Activated CD8-positive, alpha-beta memory T cell treated with anti-CD3 and anti-CD28 coated beads, Interleukin-2, amount 10 ng/mL, durations not matched to agents 7 days and 5 days (primary cell): ENCODE measurements around the gene MINPP1. TPM values are rescaled to one million over a fixed set of nuclear protein-coding genes. Genes with fewer than 3 reads are reported as not detected.
"Not testable (repeated sequence)": the region's sequence is repeated elsewhere in the genome, so short reads cannot be mapped to it uniquely, and the experiment has no call there.

Experiments
- ATAC-seq: fragments of 150-1000 bp; cut with Tn5 transposase; one replicate; pipeline ENCODE4 v1.10.0; 2021; ENCODE audit warnings: moderate library complexity
- CTCF ChIA-PET: fragments of 350-600 bp; sonication (Branson Sonifier 250); formaldehyde crosslinking; loops from one replicate; lab custom pipeline; 2021; ENCODE audit warnings: antibody characterized with exemption; lab: Charles Lee
- DNase-seq: peaks from one replicate; pipeline ENCODE4 v3.0.0-alpha.2; 2020
- H3K27ac Mint-ChIP-seq: one replicate; pipeline ENCODE4 v1.8.0; 2021; ENCODE audit warnings: mild to moderate bottlenecking, mixed read lengths
- H3K27me3 Mint-ChIP-seq: one replicate; pipeline ENCODE4 v1.8.0; 2021; ENCODE audit warnings: mixed read lengths
- H3K36me3 Mint-ChIP-seq: one replicate; pipeline ENCODE4 v1.8.0; 2021; ENCODE audit warnings: mild to moderate bottlenecking, mixed read lengths
- H3K4me1 Mint-ChIP-seq: one replicate; pipeline ENCODE4 v1.8.0; 2021; ENCODE audit warnings: mixed read lengths
- H3K4me3 Mint-ChIP-seq: one replicate; pipeline ENCODE4 v1.8.0; 2021; ENCODE audit warnings: mild to moderate bottlenecking, moderate library complexity, mixed read lengths
- H3K9me3 Mint-ChIP-seq: one replicate; pipeline ENCODE4 v1.8.0; 2022; ENCODE audit warnings: low read depth, mixed read lengths
- total RNA-seq, 2 experiments: library from RNA; stranded (reverse); gene quantifications; one replicate each; pipeline ENCODE4 v1.2.3, GENCODE V29; 2021

The MINPP1 gene, protein sequence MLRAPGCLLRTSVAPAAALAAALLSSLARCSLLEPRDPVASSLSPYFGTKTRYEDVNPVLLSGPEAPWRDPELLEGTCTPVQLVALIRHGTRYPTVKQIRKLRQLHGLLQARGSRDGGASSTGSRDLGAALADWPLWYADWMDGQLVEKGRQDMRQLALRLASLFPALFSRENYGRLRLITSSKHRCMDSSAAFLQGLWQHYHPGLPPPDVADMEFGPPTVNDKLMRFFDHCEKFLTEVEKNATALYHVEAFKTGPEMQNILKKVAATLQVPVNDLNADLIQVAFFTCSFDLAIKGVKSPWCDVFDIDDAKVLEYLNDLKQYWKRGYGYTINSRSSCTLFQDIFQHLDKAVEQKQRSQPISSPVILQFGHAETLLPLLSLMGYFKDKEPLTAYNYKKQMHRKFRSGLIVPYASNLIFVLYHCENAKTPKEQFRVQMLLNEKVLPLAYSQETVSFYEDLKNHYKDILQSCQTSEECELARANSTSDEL
- 10 to 100 TPM in 1 of 2 experiments, 1 to 10 TPM in 1; 8.0 to 12.1 TPM for total RNA-seq

DNA sequence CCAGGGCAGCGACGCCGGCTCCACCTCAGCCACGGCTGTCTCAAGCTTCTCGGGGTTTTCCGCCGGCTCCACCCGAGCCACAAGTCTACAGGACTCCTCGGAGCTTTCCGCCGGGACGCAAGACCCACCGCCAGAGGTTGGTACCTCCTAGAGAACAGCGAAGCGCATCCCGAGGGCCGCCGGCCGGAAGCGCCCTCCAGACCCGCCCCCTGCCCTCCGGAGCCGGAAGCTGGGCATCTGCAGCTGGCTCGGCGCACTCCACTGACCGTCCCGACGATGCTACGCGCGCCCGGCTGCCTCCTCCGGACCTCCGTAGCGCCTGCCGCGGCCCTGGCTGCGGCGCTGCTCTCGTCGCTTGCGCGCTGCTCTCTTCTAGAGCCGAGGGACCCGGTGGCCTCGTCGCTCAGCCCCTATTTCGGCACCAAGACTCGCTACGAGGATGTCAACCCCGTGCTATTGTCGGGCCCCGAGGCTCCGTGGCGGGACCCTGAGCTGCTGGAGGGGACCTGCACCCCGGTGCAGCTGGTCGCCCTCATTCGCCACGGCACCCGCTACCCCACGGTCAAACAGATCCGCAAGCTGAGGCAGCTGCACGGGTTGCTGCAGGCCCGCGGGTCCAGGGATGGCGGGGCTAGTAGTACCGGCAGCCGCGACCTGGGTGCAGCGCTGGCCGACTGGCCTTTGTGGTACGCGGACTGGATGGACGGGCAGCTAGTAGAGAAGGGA lies at the start of gene MINPP1:
MINPP1 (plus strand) TSS at position 254 of the 726 bp plus-strand sequence; CDS start at position 277, 23 bp downstream.
- peaks cover 27% of the 10 kb centered on the region for H3K4me1 Mint-ChIP-seq
- H3K4me3 Mint-ChIP-seq = peak within 1 kb of the TSS; percentile 88
- peak; percentile 83 for DNase-seq
- H3K9me3 Mint-ChIP-seq = no peaks in the 10 kb centered on the region
- ATAC-seq = peak; percentile 92
- peaks cover 5% of the 10 kb centered on the region for H3K27me3 Mint-ChIP-seq
- peaks cover 14% of the 10 kb centered on the region for H3K36me3 Mint-ChIP-seq
- CTCF ChIA-PET = interaction anchor here (0.9 to 2.3 kb wide), 4 partner anchors 12 to 268 kb away, joined by 3 to 8 read pairs (median 5); no protein-coding TSS in a partner anchor
- peak within 1 kb of the TSS; percentile 79 for H3K27ac Mint-ChIP-seq

DNA sequence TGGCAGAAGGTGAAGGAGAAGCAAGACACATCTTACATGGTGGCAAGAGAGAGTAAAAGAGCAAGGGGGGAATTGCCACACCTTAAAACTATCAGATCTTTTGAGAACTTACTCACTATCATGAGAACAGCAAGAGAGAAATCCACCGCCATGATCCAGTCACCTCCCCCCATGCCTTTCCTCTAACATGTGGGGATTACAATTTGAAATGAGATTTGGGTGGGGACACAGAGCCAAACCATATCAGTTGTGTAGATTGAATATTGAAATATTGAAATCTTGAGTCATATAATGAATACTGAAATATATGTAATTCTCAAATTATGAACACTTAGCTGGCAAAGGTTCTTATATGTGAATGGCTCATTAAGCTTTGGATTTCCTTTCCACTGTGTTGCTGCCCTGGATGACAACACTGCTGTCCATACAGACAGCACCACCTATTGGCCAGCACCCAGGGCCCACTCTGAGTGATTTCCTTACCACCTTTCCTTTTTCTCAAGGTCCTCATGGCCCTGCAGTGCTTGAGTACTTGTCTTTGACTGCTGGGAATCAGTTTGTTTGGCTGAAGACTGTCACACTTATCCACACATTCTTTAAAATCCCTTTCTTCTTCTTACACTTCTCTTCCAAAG lies 48.0 kb upstream of the MINPP1 start:
- H3K9me3 Mint-ChIP-seq, H3K4me3 Mint-ChIP-seq, H3K27me3 Mint-ChIP-seq, DNase-seq, CTCF ChIA-PET, H3K4me1 Mint-ChIP-seq, H3K36me3 Mint-ChIP-seq, H3K27ac Mint-ChIP-seq: not testable (repeated sequence)
- ATAC-seq = peak; percentile 60

DNA sequence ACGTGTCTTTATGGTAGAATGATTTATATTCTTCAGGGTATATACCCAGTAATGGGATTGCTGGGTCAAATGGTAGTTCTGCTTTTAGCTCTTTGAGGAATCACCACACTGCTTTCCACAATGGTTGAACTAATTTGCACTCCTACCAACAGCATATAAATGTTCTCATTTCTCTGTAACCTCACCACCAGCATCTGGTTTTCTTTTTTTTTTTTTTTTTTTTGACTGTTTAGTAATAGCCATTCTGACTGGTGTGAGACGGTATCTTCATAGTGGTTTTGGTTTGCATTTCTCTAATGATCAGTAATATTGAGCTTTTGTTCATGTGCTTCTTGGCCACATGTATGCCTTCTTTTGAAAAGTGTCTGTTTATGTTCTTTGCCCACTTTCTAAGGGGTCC lies 42.9 kb upstream of the MINPP1 start:
- H3K27ac Mint-ChIP-seq, H3K9me3 Mint-ChIP-seq, H3K27me3 Mint-ChIP-seq, CTCF ChIA-PET, DNase-seq, H3K4me3 Mint-ChIP-seq, ATAC-seq, H3K36me3 Mint-ChIP-seq, H3K4me1 Mint-ChIP-seq: not testable (repeated sequence)

DNA sequence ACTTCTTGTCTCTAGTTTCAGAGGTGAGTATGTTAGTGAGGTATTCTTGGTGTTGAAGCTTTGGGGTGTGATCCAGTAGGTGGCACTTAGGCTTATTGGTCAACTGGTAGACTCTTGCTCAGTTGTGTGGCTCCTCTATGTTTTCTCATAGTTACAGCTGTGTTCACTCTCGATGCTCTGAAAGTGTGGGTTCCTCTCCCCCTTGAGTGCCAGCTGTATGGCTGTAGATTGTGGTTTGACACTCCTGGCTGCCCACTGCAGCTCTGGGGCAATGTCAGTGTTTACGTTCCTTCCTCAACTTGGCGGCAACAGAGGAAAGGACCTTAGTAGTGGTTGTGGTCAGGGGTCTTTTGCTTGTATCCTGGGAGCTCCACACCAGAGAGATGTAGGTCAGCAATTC lies 37.8 kb upstream of the MINPP1 start:
- H3K36me3 Mint-ChIP-seq, H3K4me3 Mint-ChIP-seq, H3K9me3 Mint-ChIP-seq, ATAC-seq, CTCF ChIA-PET, H3K27ac Mint-ChIP-seq, DNase-seq, H3K4me1 Mint-ChIP-seq, H3K27me3 Mint-ChIP-seq: not testable (repeated sequence)

DNA sequence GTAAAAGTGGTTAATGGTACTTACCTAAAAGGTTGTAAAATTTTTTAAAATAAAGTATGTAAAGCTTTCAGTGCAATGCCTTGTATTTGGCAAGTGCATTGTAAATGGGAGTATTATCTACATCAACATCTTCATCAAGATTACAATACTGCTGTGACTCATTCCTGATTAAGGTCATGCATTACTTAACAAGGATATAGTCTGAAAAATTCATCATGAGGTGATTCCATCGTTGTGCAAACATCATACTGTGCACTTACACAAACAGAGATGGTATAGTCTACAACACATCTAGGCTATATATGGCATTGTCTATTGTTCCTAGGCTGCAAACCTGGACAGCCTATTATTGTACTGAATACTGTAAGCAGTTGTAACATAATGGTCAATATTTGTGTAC lies 16.0 kb upstream of the MINPP1 start:
- CTCF ChIA-PET, H3K4me3 Mint-ChIP-seq, H3K27me3 Mint-ChIP-seq, H3K9me3 Mint-ChIP-seq, H3K36me3 Mint-ChIP-seq, DNase-seq, ATAC-seq, H3K27ac Mint-ChIP-seq, H3K4me1 Mint-ChIP-seq: not testable (repeated sequence)

DNA sequence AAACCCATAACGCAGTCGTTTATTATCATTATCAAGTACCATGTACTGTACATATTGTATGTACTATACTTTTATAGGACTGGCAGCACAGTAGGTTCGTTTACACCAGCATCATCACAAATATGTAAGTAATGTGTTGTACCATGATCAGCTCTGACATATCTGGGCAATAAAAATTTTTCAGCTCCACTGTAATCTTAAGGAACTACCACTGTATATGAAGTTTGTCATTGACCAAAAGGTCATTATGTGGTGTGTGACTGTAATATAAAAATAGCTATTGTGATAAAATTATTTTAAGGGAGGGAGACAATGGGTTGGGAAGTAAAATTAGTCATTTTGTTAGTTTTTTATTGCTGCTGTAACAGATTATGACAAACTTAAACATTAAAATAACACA lies 14.4 kb upstream of the MINPP1 start:
- ATAC-seq, DNase-seq, H3K27ac Mint-ChIP-seq, H3K9me3 Mint-ChIP-seq, CTCF ChIA-PET, H3K36me3 Mint-ChIP-seq, H3K27me3 Mint-ChIP-seq, H3K4me3 Mint-ChIP-seq, H3K4me1 Mint-ChIP-seq: not testable (repeated sequence)

DNA sequence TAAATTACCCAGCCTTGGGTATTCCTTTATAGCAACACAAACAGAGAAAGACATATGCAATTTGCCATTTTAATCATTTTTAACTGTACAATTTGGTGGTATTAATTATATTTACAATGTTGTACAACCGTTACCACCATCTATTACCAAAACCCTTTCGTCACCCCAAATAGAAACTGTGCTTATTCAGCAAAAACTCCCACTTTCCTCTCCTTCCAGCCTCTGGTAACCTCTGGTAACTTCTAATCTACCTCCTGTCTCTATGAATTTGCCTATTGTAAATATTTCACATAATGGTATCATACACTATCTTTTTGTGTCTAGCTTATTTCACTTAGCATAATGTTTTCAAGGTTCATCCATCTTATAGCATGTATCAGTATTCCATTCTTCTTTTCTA lies 12.2 kb upstream of the MINPP1 start:
- H3K36me3 Mint-ChIP-seq, CTCF ChIA-PET, DNase-seq, H3K4me1 Mint-ChIP-seq, ATAC-seq, H3K27me3 Mint-ChIP-seq, H3K4me3 Mint-ChIP-seq, H3K27ac Mint-ChIP-seq, H3K9me3 Mint-ChIP-seq: not testable (repeated sequence)

DNA sequence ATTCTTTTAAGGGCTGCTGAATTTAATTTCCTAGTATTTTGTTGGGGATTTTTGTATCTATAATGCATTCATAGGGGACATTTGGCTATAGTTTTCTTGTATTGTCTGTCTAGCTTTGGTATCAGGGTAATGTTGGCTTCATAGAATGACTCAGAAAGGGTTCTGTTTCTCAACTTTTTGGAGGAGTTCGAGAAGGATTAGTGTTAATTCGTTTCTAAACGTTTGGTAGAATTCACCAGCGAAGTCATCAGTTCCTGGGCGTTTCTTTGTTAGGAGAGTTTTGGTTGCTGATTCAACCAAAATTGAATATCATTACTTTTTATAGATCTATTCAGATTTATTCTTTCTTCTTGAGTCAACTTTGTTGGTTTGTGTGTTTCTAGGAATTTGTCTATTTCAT lies 9.2 kb upstream of the MINPP1 start:
- H3K4me1 Mint-ChIP-seq, H3K27me3 Mint-ChIP-seq, H3K36me3 Mint-ChIP-seq, DNase-seq, H3K4me3 Mint-ChIP-seq, H3K9me3 Mint-ChIP-seq, ATAC-seq, H3K27ac Mint-ChIP-seq, CTCF ChIA-PET: not testable (repeated sequence)

DNA sequence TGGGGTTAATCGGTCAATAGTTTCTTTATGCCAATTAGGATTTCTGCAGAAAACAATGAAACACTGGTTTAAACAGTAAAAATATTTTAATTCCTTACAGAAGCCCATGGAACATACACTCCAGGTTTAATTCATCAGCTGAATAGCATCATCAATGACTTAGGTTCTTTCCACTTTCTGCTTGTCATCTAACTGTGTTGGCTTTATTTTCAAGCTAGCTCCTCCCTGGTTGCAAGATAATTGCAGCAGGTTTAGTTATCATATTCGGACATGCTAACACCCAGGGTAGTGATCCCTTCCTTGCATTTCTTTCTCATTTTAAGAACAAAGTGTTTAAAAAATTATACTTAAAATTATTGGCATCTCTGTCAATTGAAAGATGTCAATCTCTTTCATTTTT lies 7.3 kb upstream of the MINPP1 start:
- H3K27ac Mint-ChIP-seq, DNase-seq, H3K36me3 Mint-ChIP-seq, H3K4me3 Mint-ChIP-seq, H3K4me1 Mint-ChIP-seq, CTCF ChIA-PET, H3K9me3 Mint-ChIP-seq, ATAC-seq, H3K27me3 Mint-ChIP-seq: not testable (repeated sequence)

DNA sequence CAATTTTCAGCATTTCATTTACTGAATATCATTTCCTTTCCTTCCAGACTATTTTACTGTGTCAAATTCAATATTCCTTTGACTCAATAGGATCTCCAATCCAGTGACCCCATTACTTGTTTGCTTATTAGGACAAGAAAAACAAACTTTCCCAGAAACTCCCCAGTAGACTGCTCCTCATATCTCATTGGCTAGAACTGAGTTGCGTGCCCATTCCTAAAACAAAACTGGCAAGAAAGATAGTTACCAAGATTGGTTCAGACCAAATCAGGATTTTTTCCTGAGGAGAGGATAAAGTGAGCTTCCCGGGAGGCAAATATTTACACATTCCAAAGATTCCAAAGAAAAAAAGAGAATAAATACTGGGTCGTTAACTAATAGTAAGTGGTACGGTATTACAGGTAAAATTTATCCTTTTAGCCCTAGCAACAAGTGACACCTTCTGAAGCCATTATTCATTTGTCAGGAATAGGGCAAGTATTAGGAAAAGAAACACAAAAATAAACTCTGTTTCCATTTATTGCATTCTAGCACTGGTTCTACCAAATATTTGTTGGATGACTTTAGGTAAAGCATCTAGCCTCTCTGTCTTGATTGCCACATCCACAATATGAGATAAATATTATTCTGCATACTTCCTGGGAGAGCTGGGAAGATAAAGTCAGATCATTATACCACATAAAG lies 6.4 kb upstream of the MINPP1 start:
- H3K9me3 Mint-ChIP-seq, CTCF ChIA-PET, H3K4me1 Mint-ChIP-seq, H3K4me3 Mint-ChIP-seq, ATAC-seq, H3K36me3 Mint-ChIP-seq, H3K27ac Mint-ChIP-seq, DNase-seq, H3K27me3 Mint-ChIP-seq: not testable (repeated sequence)

DNA sequence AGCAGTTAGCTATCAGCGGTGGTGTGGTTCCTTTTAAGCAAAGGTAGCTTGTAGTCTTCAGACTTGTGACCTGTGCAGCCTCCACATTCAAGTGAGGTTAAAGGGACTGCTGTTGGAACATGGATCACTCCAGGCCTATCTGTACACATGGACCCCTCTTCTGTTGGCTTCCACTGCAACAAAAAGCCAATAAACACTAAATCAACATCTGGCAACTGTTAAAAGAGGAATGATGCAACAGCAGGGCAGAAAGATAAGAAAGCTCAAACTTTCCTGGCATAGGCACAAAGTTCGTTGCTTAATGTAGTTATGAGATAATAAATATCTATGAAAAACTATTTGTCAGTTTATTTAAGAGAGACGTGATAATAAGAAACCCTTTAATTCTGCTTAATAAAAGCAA lies 4.0 kb upstream of the MINPP1 start:
- peaks cover 7% of the 10 kb centered on the region for H3K4me1 Mint-ChIP-seq
- no peak overlapping the region for H3K4me3 Mint-ChIP-seq
- no peaks in the 10 kb centered on the region for H3K9me3 Mint-ChIP-seq
- DNase-seq (no peak), ATAC-seq (no peak)
- CTCF ChIA-PET = no interaction called here
- no peak overlapping the region for H3K27ac Mint-ChIP-seq
- H3K36me3 Mint-ChIP-seq = no peaks in the 10 kb centered on the region
- H3K27me3 Mint-ChIP-seq = peaks cover 5% of the 10 kb centered on the region

DNA sequence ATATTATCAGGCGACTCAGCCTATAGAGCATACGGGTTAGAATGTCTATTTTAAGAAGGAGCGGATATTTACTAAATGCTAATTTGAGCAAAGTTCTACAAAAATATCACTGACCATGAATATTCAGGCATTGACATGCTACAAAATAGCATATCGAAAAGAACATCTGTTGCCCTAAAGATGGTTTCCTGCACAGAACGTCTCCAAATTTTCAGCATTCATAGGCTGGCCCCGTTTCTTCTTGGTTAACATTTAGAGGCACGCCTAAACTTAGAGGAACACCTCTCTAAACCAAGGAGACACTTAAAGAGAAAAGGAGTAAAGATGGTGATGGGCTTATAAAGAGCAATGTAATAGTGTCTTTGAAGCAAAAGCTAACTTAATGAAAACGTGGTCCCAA lies 1.3 kb upstream of the MINPP1 start:
- Mint-ChIP-seq H3K27ac (no peak overlapping the region), H3K4me1 (peaks cover 27% of the 10 kb centered on the region), H3K27me3 (peaks cover 5% of the 10 kb centered on the region), H3K4me3 (peak overlapping the region; percentile 36), H3K36me3 (peaks cover 2% of the 10 kb centered on the region), H3K9me3 (no peaks in the 10 kb centered on the region)
- ATAC-seq = no peak
- CTCF ChIA-PET = interaction anchor here (1.1 to 2.3 kb wide), 2 partner anchors 14 to 16 kb away, joined by 4 to 8 read pairs; no protein-coding TSS in a partner anchor
- no peak for DNase-seq

DNA sequence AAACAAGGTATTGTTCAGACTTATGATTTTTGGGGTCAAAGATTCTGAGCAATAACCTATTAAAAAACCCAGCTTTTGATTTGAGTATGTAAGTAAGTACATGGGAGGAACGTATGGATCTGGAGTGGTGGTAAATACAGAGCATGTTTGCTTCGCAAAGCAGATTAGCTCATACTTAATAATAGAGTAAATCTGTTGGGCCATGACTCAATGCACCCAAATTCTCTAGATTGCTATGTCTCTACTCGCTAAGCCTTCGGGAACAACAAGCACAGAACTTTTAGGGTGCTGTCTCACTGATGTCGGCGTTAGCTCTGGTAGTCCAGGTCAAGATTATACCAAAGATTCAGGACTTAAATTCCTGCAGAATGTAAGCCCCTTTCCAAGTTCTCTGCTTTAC lies 807 bp upstream of the MINPP1 start:
- Mint-ChIP-seq H3K36me3 (peaks cover 7% of the 10 kb centered on the region), H3K27me3 (peaks cover 5% of the 10 kb centered on the region), H3K4me1 (peaks cover 27% of the 10 kb centered on the region), H3K9me3 (no peaks in the 10 kb centered on the region), H3K4me3 (peak overlapping the region; percentile 88), H3K27ac (peak overlapping the region; percentile 79)
- DNase-seq (no peak), ATAC-seq (no peak)
- CTCF ChIA-PET = interaction anchor here (0.9 to 2.3 kb wide), 3 partner anchors 13 to 30 kb away, joined by 4 to 8 read pairs (median 6); no protein-coding TSS in a partner anchor
